Esophagus mucosa (tissue), 1 donor: ENCODE measurements around the gene NUP214. TPM values are rescaled to one million over a fixed set of nuclear protein-coding genes. Genes with fewer than 3 reads are reported as not detected.
"Not testable (repeated sequence)": the region's sequence is repeated elsewhere in the genome, so short reads cannot be mapped to it uniquely, and the experiment has no call there.

Experiments
- ATAC-seq: fragments of 200-7000 bp; cut with Tn5 transposase; one replicate; pipeline ENCODE4 v1.9.1; 2020
- total RNA-seq: library from RNA; stranded (reverse); gene quantifications from one replicate; pipeline ENCODE4 v1.2.4, GENCODE V29; 2023
- donor health status: DM: yes; HTN: yes; CAD: no.

NUP214 gene
- total RNA-seq, 1 donor from 2014 or later = 40.5 TPM

- no peak for ATAC-seq
These were observed 72.0 kb downstream of the NUP214 start for GRCh38 chr9:131197160-131197911.

- ATAC-seq = no peak
These were observed 72.8 kb downstream of the NUP214 start for GRCh38 chr9:131198041-131198715.

GRCh38 chr9:131201856-131202255 lies 76.5 kb downstream of the NUP214 start:
- ATAC-seq = no peak

- ATAC-seq = no peak
These were observed 78.2 kb downstream of the NUP214 start for GRCh38 chr9:131203431-131204218.

- ATAC-seq = no peak
These were observed 78.9 kb downstream of the NUP214 start for GRCh38 chr9:131204285-131204684.

- ATAC-seq = no peak
These were observed 81.1 kb downstream of the NUP214 start for GRCh38 chr9:131206495-131206894.

GRCh38 chr9:131211920-131212319 lies 86.5 kb downstream of the NUP214 start:
- ATAC-seq = not testable (repeated sequence)

GRCh38 chr9:131214286-131214856 lies 89.0 kb downstream of the NUP214 start:
- no peak for ATAC-seq

GRCh38 chr9:131214876-131215275 lies 89.5 kb downstream of the NUP214 start:
- ATAC-seq = no peak

- no peak for ATAC-seq
These were observed 91.4 kb downstream of the NUP214 start for GRCh38 chr9:131216806-131217205.

- ATAC-seq = no peak
These were observed 92.1 kb downstream of the NUP214 start for GRCh38 chr9:131217331-131218031.

GRCh38 chr9:131218370-131218769 lies 93.0 kb downstream of the NUP214 start:
- no peak for ATAC-seq

- ATAC-seq = no peak
These were observed 95.1 kb downstream of the NUP214 start for GRCh38 chr9:131220485-131220884.

- ATAC-seq = no peak
These were observed 97.1 kb downstream of the NUP214 start for GRCh38 chr9:131222460-131222859.

- ATAC-seq = no peak
These were observed 100.8 kb downstream of the NUP214 start for GRCh38 chr9:131226226-131226625.

GRCh38 chr9:131227112-131227958 lies 101.9 kb downstream of the NUP214 start:
- no peak for ATAC-seq

- no peak for ATAC-seq
These were observed 102.6 kb downstream of the NUP214 start for GRCh38 chr9:131227959-131228460.

GRCh38 chr9:131228988-131229387 lies 103.6 kb downstream of the NUP214 start:
- ATAC-seq = no peak

GRCh38 chr9:131233556-131233955 lies 108.2 kb downstream of the NUP214 start:
- ATAC-seq = no peak

- ATAC-seq = no peak
These were observed 108.6 kb downstream of the NUP214 start for GRCh38 chr9:131233995-131234394.
